K562 (cell line): Measurements from ENCODE around the gene ZNF627. TPM values are rescaled to one million over a fixed set of nuclear protein-coding genes. Genes with fewer than 3 reads are reported as not detected.

Experiments used
- ATAC-seq: fragments of 200-7000 bp; cut with Tn5 transposase; 3 replicates; pipeline ENCODE4 v1.9.1; 2020; ENCODE audit warnings: moderate library complexity
- BruUV-seq: library from RNA; stranded (reverse); fragments of 400-500 nt; replicated peaks from 2 replicates; lab custom pipeline; 2021; lab: Mats Ljungman, UMichigan
- CTCF ChIA-PET: fragments of 300-600 bp; formaldehyde crosslinking; extraction: SDS; loops from one replicate; lab custom pipeline; 2021; ENCODE audit warnings: low intra/inter-chr PET ratio; lab: Yijun Ruan, JAX
- POLR2A ChIA-PET: fragments of 300-600, 350-650 bp; sonication (Branson Sonifier 250); formaldehyde crosslinking; extraction: SDS; loops from one replicate; lab custom pipeline; 2021; ENCODE audit warnings: antibody characterized with exemption, inconsistent platforms; lab: Yijun Ruan, JAX
- DNase-seq, 4 experiments: peaks; one replicate each; pipeline versions ENCODE4 v3.0.0 to v3.0.0-alpha.2; 2011 to 2018; ENCODE audit warnings: low spot score in 3 of 4, mixed read lengths in 3 of 4; ENCODE audit errors: extremely low read depth in 1 of 4
- FAIRE-seq: peaks from 2 replicates; lab custom pipeline; 2011; peaks lifted over from hg19 to GRCh38; lab: Jason Lieb, UNC
- H2AFZ ChIP-seq: 2 replicates; pipeline ENCODE4 v1.6.0; 2011; ENCODE audit warnings: low read depth, low read length, control low read depth, inconsistent platforms
- H3K27ac ChIP-seq: fragments of 200-600 bp; 3 replicates; pipeline ENCODE4 v1.8.0; 2011; ENCODE audit warnings: low read depth, mild to moderate bottlenecking, control low read depth, inconsistent platforms, low read length, moderate library complexity, mixed read lengths; ENCODE audit errors: extremely low read depth
- H3K27me3 ChIP-seq, 2 experiments: fragments of 300-600 bp in 1 of 2; 2 replicates in 1 of 2; 3 replicates in 1 of 2; pipeline versions ENCODE4 v1.6.0 to v1.8.0; 2011; ENCODE audit warnings: inconsistent platforms in 2 of 2, low read length in 2 of 2, mild to moderate bottlenecking in 1 of 2, mixed read lengths in 1 of 2, moderate library complexity in 1 of 2; ENCODE audit not compliant: control insufficient read depth in 2 of 2, insufficient read depth in 2 of 2
- H3K36me3 ChIP-seq: fragments of 300-600 bp; 3 replicates; pipeline ENCODE4 v1.8.0; 2011; ENCODE audit warnings: mild to moderate bottlenecking, low read length, inconsistent platforms; ENCODE audit not compliant: control insufficient read depth, insufficient read depth
- H3K4me1 ChIP-seq, 2 experiments: fragments of 200-600 bp in 1 of 2; replicated peaks in 1 of 2; 2 replicates in 1 of 2; 3 replicates in 1 of 2; pipeline versions ENCODE4 v1.5.1 to v1.8.0; 2011; ENCODE audit warnings: inconsistent platforms in 2 of 2, low read length in 2 of 2, mild to moderate bottlenecking in 1 of 2, mixed read lengths in 1 of 2, moderate library complexity in 1 of 2; ENCODE audit not compliant: control insufficient read depth in 2 of 2, insufficient read depth in 2 of 2
- H3K4me2 ChIP-seq: 2 replicates; pipeline ENCODE4 v1.6.1; 2011; ENCODE audit warnings: low read length, control low read depth, inconsistent platforms, mixed read lengths; ENCODE audit not compliant: insufficient read depth
- H3K4me3 ChIP-seq: fragments of 200-600 bp; sonication (generic), shearing (Covaris generic); 2 replicates; pipeline ENCODE4 v1.5.1; 2016; ENCODE audit warnings: control low read depth, inconsistent platforms
- H3K79me2 ChIP-seq: fragments of 200-600 bp; 3 replicates; pipeline ENCODE4 v1.8.0; 2011; ENCODE audit warnings: low read length, inconsistent platforms; ENCODE audit not compliant: control insufficient read depth, insufficient read depth
- H3K9ac ChIP-seq, 2 experiments: 2 replicates each; pipeline versions ENCODE4 v1.6.0 to v1.6.1; 2011; ENCODE audit warnings: low read depth in 2 of 2, low read length in 2 of 2, control low read depth in 1 of 2, inconsistent platforms in 1 of 2, mild to moderate bottlenecking in 1 of 2, mixed read lengths in 1 of 2; ENCODE audit not compliant: insufficient read depth in 1 of 2
- H3K9me1 ChIP-seq: one replicate; pipeline ENCODE4 v1.6.0; 2011; ENCODE audit warnings: inconsistent platforms, mild to moderate bottlenecking, low read length, moderate library complexity; ENCODE audit not compliant: control insufficient read depth, insufficient read depth
- H3K9me3 ChIP-seq: replicated peaks from 2 replicates; pipeline ENCODE4 v1.5.1; 2011; ENCODE audit warnings: low read depth, low read length, inconsistent platforms; ENCODE audit not compliant: control insufficient read depth, insufficient read depth
- H4K20me1 ChIP-seq: replicated peaks from 2 replicates; pipeline ENCODE4 v1.6.1; 2011; ENCODE audit warnings: low read length, inconsistent platforms, mixed read lengths; ENCODE audit not compliant: control insufficient read depth, insufficient read depth
- CHAMP1 ChIP-seq: fragments of 450-650 bp; IDR thresholded peaks from 2 replicates; pipeline ENCODE4 v1.6.1; 2016; ENCODE audit warnings: mild to moderate bottlenecking
- CREB3L1 ChIP-seq: fragments of 450-650 bp; IDR thresholded peaks from 2 replicates; pipeline ENCODE4 v1.6.1; 2014; ENCODE audit warnings: low read depth, mild to moderate bottlenecking, moderate library complexity, borderline replicate concordance
- CREM ChIP-seq: IDR thresholded peaks from 2 replicates; pipeline ENCODE4 v1.6.1; 2014; ENCODE audit warnings: antibody characterized with exemption, low read depth
- MCM5 ChIP-seq: fragments of 450-650 bp; IDR thresholded peaks from 2 replicates; pipeline ENCODE4 v1.6.1; 2016; ENCODE audit warnings: low read depth
- NBN ChIP-seq: fragments of 450-650 bp; IDR thresholded peaks from 2 replicates; pipeline ENCODE4 v1.6.1; 2016; ENCODE audit warnings: low read depth, mild to moderate bottlenecking
- NFE2L1 ChIP-seq: fragments of 450-650 bp; IDR thresholded peaks from 2 replicates; pipeline ENCODE4 v1.6.1; 2016; ENCODE audit warnings: missing genetic modification characterization, low read depth, mild to moderate bottlenecking, missing compliant biosample characterization, moderate library complexity, borderline replicate concordance
- NR2F6 ChIP-seq: fragments of 450-650 bp; formaldehyde crosslinking; IDR thresholded peaks from 2 replicates; pipeline ENCODE4 v1.4.0; 2020; ENCODE audit warnings: mild to moderate bottlenecking
- PCBP1 ChIP-seq: fragments of 200-400 bp; formaldehyde crosslinking; IDR thresholded peaks from 2 replicates; pipeline ENCODE4 v1.6.1; 2018; ENCODE audit warnings: mild to moderate bottlenecking, low read depth, low read length; ENCODE audit not compliant: poor library complexity, severe bottlenecking
- RBM22 ChIP-seq: fragments of 200-400 bp; formaldehyde crosslinking; IDR thresholded peaks from 2 replicates; pipeline ENCODE4 v1.6.1; 2018; ENCODE audit warnings: low read length, low read depth; ENCODE audit not compliant: poor library complexity, severe bottlenecking
- RHOXF2B ChIP-seq: fragments of 250-450 bp; sonication (Bioruptor Pico); conservative IDR thresholded peaks from 2 replicates; pipeline ENCODE4 v1.5.1; 2021
- SIN3B ChIP-seq: fragments of 450-650 bp; IDR thresholded peaks from 2 replicates; pipeline ENCODE4 v1.6.1; 2017; ENCODE audit warnings: low read depth, mild to moderate bottlenecking, moderate library complexity
- SMARCB1 ChIP-seq: IDR thresholded peaks from 2 replicates; pipeline ENCODE4 v1.6.1; 2011; ENCODE audit warnings: improper control_type of control experiment, low read depth; ENCODE audit not compliant: insufficient read length
- TCF3 ChIP-seq: sonication (generic); formaldehyde crosslinking; IDR thresholded peaks from 2 replicates; pipeline ENCODE4 v1.4.0; 2020; ENCODE audit warnings: mild to moderate bottlenecking, missing genetic modification reagents
- XRCC4 ChIP-seq: IDR thresholded peaks from one replicate; pipeline ENCODE4 v1.6.1; 2011; ENCODE audit not compliant: insufficient read depth, insufficient read length; ENCODE audit errors: extremely low read depth
- YBX1 ChIP-seq: fragments of 450-650 bp; IDR thresholded peaks from 2 replicates; pipeline ENCODE4 v1.7.1; 2016; ENCODE audit warnings: mild to moderate bottlenecking
- ZFX ChIP-seq: sonication (generic); formaldehyde crosslinking; IDR thresholded peaks from 2 replicates; pipeline ENCODE4 v1.8.0; 2022; ENCODE audit warnings: mild to moderate bottlenecking, missing genetic modification reagents, moderate library complexity
- ZNF146 ChIP-seq: IDR thresholded peaks from one replicate; pipeline ENCODE4 v1.6.1; 2018; ENCODE audit warnings: missing compliant biosample characterization; ENCODE audit not compliant: unreplicated experiment
- ZNF274 ChIP-seq: IDR thresholded peaks from 2 replicates; pipeline ENCODE4 v1.6.1; 2011; ENCODE audit warnings: low read depth, mild to moderate bottlenecking, low read length, moderate library complexity, borderline replicate concordance
- WGBS: fragments of 100-300 bp; shearing (Covaris generic); methylation state at CpG from one replicate; pipeline ENCODE4 v1.1.6; 2016; ENCODE audit warnings: low coverage, mixed read lengths; ENCODE audit not compliant: insufficient coverage; ENCODE audit errors: missing lambda C conversion rate; 5-methylcytosine and 5-hydroxymethylcytosine counted together
- in situ Hi-C: fragments of 300-500 bp; cut with MboI; formaldehyde crosslinking; loops from 4 replicates; pipeline ENCODE4 v1.15.0; 2018; ENCODE audit warnings: inconsistent platforms, mixed read lengths
- intact Hi-C: fragments of 100-400 bp; cut with micrococcal nuclease; formaldehyde crosslinking; loops from 2 replicates; pipeline ENCODE4 v1.14.2; 2022
- polyA plus RNA-seq, 8 experiments: library from polyadenylated mRNA; depleted of rRNA in 4 of 8; stranded (reverse) in 5 of 8; unstranded in 3 of 8; fragments of >200 nt; fragmentation: Nextera tagmentation in 2 of 8; fragmentation: Illumina TruSeq in 1 of 8; extraction: Ambion mirVana in 2 of 8; extraction: Trizol in 1 of 8; gene quantifications; 2 replicates each; pipeline versions ENCODE4 v1.2.1 to v1.2.3, GENCODE V29; 2011 to 2014; ENCODE audit warnings: inconsistent platforms in 1 of 8, missing spikeins in 1 of 8
- total RNA-seq, 7 experiments: library from RNA; depleted of rRNA in 6 of 7; stranded (reverse); fragments of >200 nt in 6 of 7; fragmentation: Illumina TruSeq in 2 of 7; extraction: Trizol in 2 of 7; gene quantifications; 2 replicates each; pipeline versions ENCODE4 v1.2.1 to v1.2.3, GENCODE V29; 2011 to 2021; ENCODE audit warnings: low replicate concordance in 1 of 7

ZNF627 gene
- total and polyA plus RNA-seq, 9 of the 15 experiments (the other 6 are each of a cell fraction or from before 2014, with no cell fraction given) = 6.4 to 19.9 (median 10.6) TPM

- H3K4me2 ChIP-seq = no peak overlapping the region
- POLR2A ChIA-PET = interaction anchor here (0.5 kb wide), 1 partner anchor 169 kb away, joined by 3 read pairs; no protein-coding TSS in a partner anchor
- DNase-seq (no peak), ATAC-seq (no peak), FAIRE-seq (no peak)
- BruUV-seq = TSS peak; percentile 6
- peaks cover 22% of the 10 kb centered on the region for H3K9me3 ChIP-seq
- no peaks in the 10 kb centered on the region for H4K20me1 ChIP-seq
- intact Hi-C loops (no loop called here), in situ Hi-C loops (no loop called here)
- peaks cover 50% of the 10 kb centered on the region for H3K36me3 ChIP-seq
- TF ChIP-seq ZNF274 = no peak
- no peak for TF ChIP-seq TCF3
- no peak for TF ChIP-seq YBX1
- TF ChIP-seq XRCC4 = no peak
- TF ChIP-seq RBM22 = no peak
- TF ChIP-seq CREM = no peak
- TF ChIP-seq NR2F6 = no peak
- no peak for TF ChIP-seq ZFX (CRISPR knock-in tag)
- TF ChIP-seq PCBP1 = no peak
- TF ChIP-seq CREB3L1 = no peak
- TF ChIP-seq NFE2L1 = no peak
- TF ChIP-seq NBN = no peak
- TF ChIP-seq MCM5 = no peak
- no peak for TF ChIP-seq RHOXF2B (CRISPR knock-in tag)
- no peak for TF ChIP-seq SIN3B
- no peak for TF ChIP-seq SMARCB1
- no peak for TF ChIP-seq CHAMP1
- TF ChIP-seq ZNF146 (CRISPR knock-in tag) = no peak
- H3K27me3 ChIP-seq = no peaks in the 10 kb centered on the region
- H3K27ac ChIP-seq = no peak overlapping the region
- H3K79me2 ChIP-seq = no peaks in the 10 kb centered on the region
- peaks cover 3 to 5% of the 10 kb centered on the region in 2 experiments; a peak in 3 of 5 replicates for H3K4me1 ChIP-seq
- no peak overlapping the region for H3K4me3 ChIP-seq
- no peak overlapping the region for H3K9ac ChIP-seq
- WGBS = 71% methylated on average over 4 of the region's 4 CpGs
- H3K9me1 ChIP-seq = no peaks in the 10 kb centered on the region
- CTCF ChIA-PET = no interaction called here
- H2AFZ ChIP-seq = no peak overlapping the region
Observed at GRCh38 chr19:11620553-11620952, 23.3 kb downstream of the ZNF627 start.
